Tibial nerve (tissue), 4 donors: ENCODE data around the gene PIK3CA. TPM values are rescaled to one million over a fixed set of nuclear protein-coding genes. Genes with fewer than 3 reads are reported as not detected.
"Not testable (repeated sequence)": the region's sequence is repeated elsewhere in the genome, so short reads cannot be mapped to it uniquely, and the experiment has no call there.

ENCODE experiments used
- DNase-seq, 2 donors: peaks; one replicate each; pipeline ENCODE4 v3.0.0-alpha.2; 2019; ENCODE audit warnings: low spot score in 2 of 2
- H3K27ac ChIP-seq, 4 donors: fragments of 200-600 bp; sonication (generic) in 3 of 4; one replicate each; pipeline ENCODE4 v1.5.1; 2017 to 2019; ENCODE audit warnings: mild to moderate bottlenecking in 1 of 4
- H3K27me3 ChIP-seq, 2 donors: fragments of 200-600 bp; sonication (generic) in 1 of 2; one replicate each; pipeline versions ENCODE4 v1.5.1 to v1.6.0; 2017 to 2019
- H3K36me3 ChIP-seq, 3 donors: fragments of 200-600 bp; sonication (generic); one replicate each; pipeline ENCODE4 v1.5.1; 2018 to 2019
- H3K4me1 ChIP-seq, 4 donors: fragments of 200-600 bp; sonication (generic) in 3 of 4; one replicate each; pipeline ENCODE4 v1.5.1; 2017 to 2019
- H3K4me3 ChIP-seq, 4 donors: fragments of 200-600 bp; sonication (generic) in 3 of 4; one replicate each; pipeline ENCODE4 v1.5.1; 2017 to 2019; ENCODE audit warnings: mild to moderate bottlenecking in 1 of 4, moderate library complexity in 1 of 4
- H3K9me3 ChIP-seq, 4 donors: fragments of 200-600 bp; sonication (generic) in 3 of 4; one replicate each; pipeline ENCODE4 v1.5.1; 2017 to 2019
- CTCF ChIP-seq, 5 experiments: fragments of 200-600 bp in 3 of 5; fragments of 450-650 bp in 2 of 5; sonication (generic) in 3 of 5; IDR thresholded peaks; one replicate each; pipeline ENCODE4 v1.5.1; 2016 to 2019; ENCODE audit warnings: antibody characterized with exemption in 5 of 5, mild to moderate bottlenecking in 3 of 5, moderate library complexity in 2 of 5
- EP300 ChIP-seq, 2 donors: sonication (generic); formaldehyde crosslinking; IDR thresholded peaks; one replicate each; pipeline ENCODE4 v1.6.1; 2017; ENCODE audit warnings: antibody characterized with exemption in 2 of 2, mild to moderate bottlenecking in 1 of 2
- POLR2A ChIP-seq, 2 donors: fragments of 450-650 bp; IDR thresholded peaks; one replicate each; pipeline ENCODE4 v1.6.1; 2017; ENCODE audit warnings: antibody characterized with exemption in 2 of 2, mild to moderate bottlenecking in 2 of 2, moderate library complexity in 2 of 2
- WGBS, 2 donors: methylation state at CpG; one replicate each; pipeline ENCODE4 v1.1.5; 2018; 5-methylcytosine and 5-hydroxymethylcytosine counted together
- total RNA-seq, 4 donors: library from RNA; depleted of rRNA; stranded (reverse); fragments of >200 nt; gene quantifications; one replicate each; pipeline ENCODE4 v1.1.0, GENCODE V29; 2016

The PIK3CA gene
- total RNA-seq, 4 donors from 2014 or later = 30.0 to 45.2 (median 39.1) TPM

GRCh38 chr3:179266701-179267211, 118.6 kb downstream of the PIK3CA start:
- 68 to 79% methylated on average over 18 to 20 of the region's 21 CpGs for WGBS, 2 donors
- Histone ChIP-seq H3K27me3 (no peaks in the 10 kb centered on the region), H3K9me3 (no peaks in the 10 kb centered on the region), H3K4me3 (peak overlapping the region in 1 of 4 donors; percentile 5), H3K36me3 (no peaks in the 10 kb centered on the region), H3K4me1 (peaks cover 0 to 7% (median 2%) of the 10 kb centered on the region in 4 donors), H3K27ac (no peak overlapping the region)
- TF ChIP-seq EP300 (IDR thresholded peaks at IDR 0.05) (peak in 1 of 2 donors; percentile 56), CTCF (IDR thresholded peaks at IDR 0.05) (no peak)
- DNase-seq = no peak

- Histone ChIP-seq H3K36me3 (no peaks in the 10 kb centered on the region), H3K27me3 (no peaks in the 10 kb centered on the region), H3K4me1 (peaks cover 0 to 6% (median 2%) of the 10 kb centered on the region in 4 donors), H3K9me3 (no peaks in the 10 kb centered on the region), H3K27ac (no peak overlapping the region), H3K4me3 (no peak overlapping the region)
- WGBS, 2 donors = 31 to 41% methylated on average over 4 of the region's 4 CpGs
- TF ChIP-seq POLR2A (IDR thresholded peaks at IDR 0.05) (no peak), CTCF (IDR thresholded peaks at IDR 0.05) (no peak), EP300 (IDR thresholded peaks at IDR 0.05) (no peak)
- DNase-seq = no peak
Observed at GRCh38 chr3:179268400-179269051, 120.4 kb downstream of the PIK3CA start.

- H3K4me3 ChIP-seq = no peak overlapping the region
- H3K27ac ChIP-seq = no peak overlapping the region
- 73% methylated on average over 4 of the region's 4 CpGs for WGBS, 2 donors
- DNase-seq = no peak
- H3K9me3 ChIP-seq = no peaks in the 10 kb centered on the region
- H3K4me1 ChIP-seq = peaks cover 0 to 4% (median 2%) of the 10 kb centered on the region in 4 donors
- TF ChIP-seq CTCF (IDR thresholded peaks at IDR 0.05) = no peak
- no peak for TF ChIP-seq EP300 (IDR thresholded peaks at IDR 0.05)
- no peak for TF ChIP-seq POLR2A (IDR thresholded peaks at IDR 0.05)
- no peaks in the 10 kb centered on the region for H3K36me3 ChIP-seq
- H3K27me3 ChIP-seq = no peaks in the 10 kb centered on the region
Observed at GRCh38 chr3:179269152-179269707, 121.1 kb downstream of the PIK3CA start.

- no peak for DNase-seq
- Histone ChIP-seq H3K27me3 (no peaks in the 10 kb centered on the region), H3K9me3 (no peaks in the 10 kb centered on the region), H3K27ac (no peak overlapping the region), H3K4me1 (peaks cover 0 to 4% (median 0%) of the 10 kb centered on the region in 4 donors), H3K36me3 (no peaks in the 10 kb centered on the region), H3K4me3 (no peak overlapping the region)
- TF ChIP-seq CTCF (IDR thresholded peaks at IDR 0.05) (peak in 3 of 5 experiments; percentile 9 to 32 (median 13)), EP300 (IDR thresholded peaks at IDR 0.05) (no peak), POLR2A (IDR thresholded peaks at IDR 0.05) (no peak)
- 86 to 92% methylated on average over 3 of the region's 3 CpGs for WGBS, 2 donors
Observed at GRCh38 chr3:179272385-179272784, 124.2 kb downstream of the PIK3CA start.

- WGBS, 2 donors = 96 to 97% methylated on average over 2 of the region's 2 CpGs
- not testable (repeated sequence) for DNase-seq, H3K9me3 ChIP-seq, H3K27ac ChIP-seq, H3K27me3 ChIP-seq, H3K4me3 ChIP-seq, H3K36me3 ChIP-seq, H3K4me1 ChIP-seq
Observed at GRCh38 chr3:179274434-179274833, 126.3 kb downstream of the PIK3CA start.
